CD4-positive, alpha-beta T cell treated with Interleukin-1 beta for 1 hour (primary cell): Measurements from ENCODE around the gene TASP1.

Experiments
- DNase-seq, 2 donors: peaks; one replicate each; pipeline ENCODE4 v3.0.0-alpha.2; 2020 to 2022

TASP1 gene

DNA sequence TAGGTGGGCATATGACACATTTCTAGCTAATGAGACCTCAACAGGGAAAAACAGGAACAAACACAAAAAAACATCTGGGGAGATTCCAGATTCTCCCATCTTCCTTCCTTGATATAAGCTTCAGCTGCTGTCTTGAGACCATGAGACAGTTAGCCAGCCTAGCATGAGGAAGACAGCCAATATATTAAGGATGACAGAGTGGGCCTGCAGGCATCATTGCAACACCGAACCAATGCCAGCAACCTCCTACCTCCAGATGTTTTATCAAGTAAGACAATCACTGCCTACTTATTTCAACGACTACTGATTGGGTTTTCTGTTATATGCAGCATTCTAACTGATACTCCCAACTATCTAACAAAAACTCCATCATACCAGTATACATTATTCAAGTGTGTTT, 298.6 kb downstream of the TASP1 start:
- no peak for DNase-seq
